H1 (cell line): Measurements from ENCODE around the gene KLF16. TPM values are rescaled to one million over a fixed set of nuclear protein-coding genes. Genes with fewer than 3 reads are reported as not detected.

Experiments used
- CTCF ChIA-PET: fragments of 300-600 bp; sonication (Branson Sonifier 250); formaldehyde crosslinking; loops from one replicate; lab custom pipeline; 2021; ENCODE audit not compliant: partially characterized antibody; lab: Charles Lee
- POLR2A ChIA-PET: fragments of 300-600 bp; sonication (Branson Sonifier 250); formaldehyde crosslinking; loops from one replicate; lab custom pipeline; 2021; ENCODE audit warnings: inconsistent platforms; ENCODE audit not compliant: partially characterized antibody; lab: Charles Lee
- DNase-seq, 2 experiments: peaks; one replicate each; pipeline versions ENCODE4 v3.0.0 to v3.0.0-alpha.2; 2010 to 2022; ENCODE audit warnings: low spot score in 2 of 2, low read depth in 1 of 2, mixed read lengths in 1 of 2
- FAIRE-seq: peaks from 2 replicates; lab custom pipeline; 2011; peaks lifted over from hg19 to GRCh38; lab: Jason Lieb, UNC
- H2AFZ ChIP-seq: 2 replicates; pipeline ENCODE4 v1.8.1; 2012; ENCODE audit warnings: low read length, inconsistent platforms
- H2AK5ac ChIP-seq: 2 replicates; pipeline ENCODE4 v1.6.1; 2013; ENCODE audit warnings: low read depth, low read length
- H2BK120ac ChIP-seq: replicated peaks from 2 replicates; pipeline ENCODE3; 2013; ENCODE audit warnings: low read depth, low read length, inconsistent platforms
- H2BK12ac ChIP-seq: 2 replicates; pipeline ENCODE4 v1.6.1; 2013; ENCODE audit warnings: low read depth, low read length
- H2BK15ac ChIP-seq: 2 replicates; pipeline ENCODE4 v1.6.1; 2013; ENCODE audit warnings: low read length
- H2BK20ac ChIP-seq: 2 replicates; pipeline ENCODE4 v1.6.1; 2013; ENCODE audit warnings: low read length
- H2BK5ac ChIP-seq: 2 replicates; pipeline ENCODE4 v1.6.1; 2013; ENCODE audit warnings: low read depth, low read length
- H3K14ac ChIP-seq: 2 replicates; pipeline ENCODE4 v1.6.1; 2013; ENCODE audit warnings: inconsistent platforms; ENCODE audit not compliant: insufficient read length
- H3K18ac ChIP-seq: 2 replicates; pipeline ENCODE4 v1.6.1; 2013; ENCODE audit warnings: low read length; ENCODE audit errors: extremely low read depth
- H3K23ac ChIP-seq: 2 replicates; pipeline ENCODE4 v1.6.1; 2013; ENCODE audit warnings: inconsistent platforms; ENCODE audit not compliant: insufficient read length
- H3K23me2 ChIP-seq: 2 replicates; pipeline ENCODE4 v1.6.1; 2013; ENCODE audit warnings: low read depth, low read length
- H3K27ac ChIP-seq: 2 replicates; pipeline ENCODE4 v1.6.1; 2011; ENCODE audit warnings: low read depth, low read length, inconsistent platforms
- H3K27me3 ChIP-seq, 4 experiments: replicated peaks in 1 of 4; 1 replicate in 1 of 4; 2 replicates in 3 of 4; pipeline versions ENCODE4 v1.6.1 to v1.8.1; 2011 to 2013; ENCODE audit warnings: low read length in 3 of 4, mild to moderate bottlenecking in 3 of 4, inconsistent platforms in 2 of 4, mixed read lengths in 2 of 4, moderate library complexity in 1 of 4; ENCODE audit not compliant: control insufficient read depth in 3 of 4, insufficient read depth in 3 of 4; ENCODE audit errors: extremely low read depth in 1 of 4
- H3K36me3 ChIP-seq, 4 experiments: 2 replicates each; pipeline versions ENCODE4 v1.6.1 to v1.8.1; 2011 to 2013; ENCODE audit warnings: mild to moderate bottlenecking in 4 of 4, low read length in 3 of 4, moderate library complexity in 2 of 4, control low read depth in 1 of 4, inconsistent platforms in 1 of 4; ENCODE audit not compliant: insufficient read depth in 4 of 4, control insufficient read depth in 2 of 4
- H3K4ac ChIP-seq: replicated peaks from 2 replicates; pipeline ENCODE3; 2013; ENCODE audit warnings: low read length, low read depth, mixed read lengths, inconsistent platforms; ENCODE audit not compliant: insufficient read length
- H3K4me1 ChIP-seq, 4 experiments: replicated peaks in 1 of 4; 1 replicate in 1 of 4; 2 replicates in 3 of 4; pipeline versions ENCODE4 v1.6.1 to v1.8.1; 2011 to 2013; ENCODE audit warnings: low read length in 3 of 4, inconsistent platforms in 2 of 4, mixed read lengths in 1 of 4; ENCODE audit not compliant: insufficient read depth in 4 of 4, control insufficient read depth in 3 of 4
- H3K4me2 ChIP-seq, 2 experiments: 2 replicates each; pipeline versions ENCODE4 v1.6.1 to v1.8.1; 2011 to 2013; ENCODE audit warnings: low read depth in 2 of 2, low read length in 2 of 2, control low read depth in 1 of 2, inconsistent platforms in 1 of 2, mild to moderate bottlenecking in 1 of 2; ENCODE audit not compliant: insufficient read depth in 1 of 2
- H3K4me3 ChIP-seq, 4 experiments: fragments of 200-600, 300-600 bp in 1 of 4; sonication (generic), shearing (Covaris generic), sonication (Bioruptor Twin) in 1 of 4; 2 replicates each; pipeline versions ENCODE4 v1.5.1 to v1.8.1; 2011 to 2016; ENCODE audit warnings: low read length in 4 of 4, low read depth in 3 of 4, control low read depth in 2 of 4, inconsistent platforms in 2 of 4, mild to moderate bottlenecking in 2 of 4, mixed read lengths in 1 of 4, moderate library complexity in 1 of 4; ENCODE audit not compliant: insufficient read depth in 2 of 4; ENCODE audit errors: extremely low read depth in 1 of 4
- H3K56ac ChIP-seq: replicated peaks from 2 replicates; pipeline ENCODE3; 2013; ENCODE audit warnings: low read depth, mild to moderate bottlenecking, mixed read lengths, low read length, inconsistent platforms; ENCODE audit not compliant: insufficient read length
- H3K79me1 ChIP-seq: 2 replicates; pipeline ENCODE4 v1.6.1; 2013; ENCODE audit warnings: low read depth, low read length, control low read depth
- H3K79me2 ChIP-seq, 2 experiments: 2 replicates each; pipeline versions ENCODE4 v1.6.1 to v1.8.1; 2012 to 2013; ENCODE audit warnings: low read length in 2 of 2, mild to moderate bottlenecking in 2 of 2, inconsistent platforms in 1 of 2; ENCODE audit not compliant: insufficient read depth in 2 of 2, control insufficient read depth in 1 of 2
- H3K9ac ChIP-seq, 4 experiments: replicated peaks in 1 of 4; 1 replicate in 1 of 4; 2 replicates in 3 of 4; pipeline versions ENCODE4 v1.6.1 to v1.8.1; 2011 to 2013; ENCODE audit warnings: low read depth in 3 of 4, low read length in 3 of 4, control low read depth in 2 of 4, mild to moderate bottlenecking in 2 of 4, moderate library complexity in 2 of 4, inconsistent platforms in 1 of 4; ENCODE audit errors: extremely low read depth in 1 of 4
- H3K9me3 ChIP-seq, 2 experiments: 2 replicates each; pipeline versions ENCODE4 v1.6.1 to v1.8.1; 2012 to 2013; ENCODE audit warnings: mild to moderate bottlenecking in 2 of 2, moderate library complexity in 2 of 2, control low read depth in 1 of 2, inconsistent platforms in 1 of 2, low read depth in 1 of 2, low read length in 1 of 2, mixed read lengths in 1 of 2; ENCODE audit not compliant: insufficient read depth in 2 of 2
- H4K20me1 ChIP-seq, 2 experiments: replicated peaks in 1 of 2; 2 replicates each; pipeline versions ENCODE3 to v1.8.1; 2011 to 2013; ENCODE audit warnings: inconsistent platforms in 2 of 2, low read length in 2 of 2, mild to moderate bottlenecking in 1 of 2; ENCODE audit not compliant: insufficient read depth in 2 of 2, control insufficient read depth in 1 of 2
- H4K5ac ChIP-seq: 2 replicates; pipeline ENCODE4 v1.6.1; 2013; ENCODE audit warnings: low read length, low read depth, mixed read lengths, inconsistent platforms; ENCODE audit not compliant: insufficient read length
- H4K8ac ChIP-seq: 2 replicates; pipeline ENCODE4 v1.8.0; 2013; ENCODE audit warnings: mild to moderate bottlenecking, moderate library complexity, low read length, inconsistent platforms; ENCODE audit not compliant: insufficient read depth; ENCODE audit errors: extremely low read depth
- H4K91ac ChIP-seq: replicated peaks from 2 replicates; pipeline ENCODE3; 2013; ENCODE audit warnings: low read length, mixed read lengths, inconsistent platforms; ENCODE audit not compliant: insufficient read length
- CEBPB ChIP-seq: IDR thresholded peaks from 2 replicates; pipeline ENCODE4 v1.6.1; 2012; ENCODE audit warnings: low read depth, low read length
- CHD2 ChIP-seq: IDR thresholded peaks from 2 replicates; pipeline ENCODE4 v1.6.1; 2012; ENCODE audit warnings: low read length, improper control_type of control experiment
- CTCF ChIP-seq, 3 experiments: IDR thresholded peaks; 1 replicate in 2 of 3; 2 replicates in 1 of 3; pipeline versions ENCODE4 v1.5.1 to v1.6.1; 2011; ENCODE audit warnings: low read length in 3 of 3, mild to moderate bottlenecking in 3 of 3, inconsistent platforms in 2 of 3, low read depth in 1 of 3, moderate library complexity in 1 of 3; ENCODE audit not compliant: insufficient read depth in 1 of 3; ENCODE audit errors: control extremely low read depth in 1 of 3
- EP300 ChIP-seq, 2 experiments: IDR thresholded peaks; 1 replicate in 1 of 2; 2 replicates in 1 of 2; pipeline ENCODE4 v1.6.1; 2011 to 2012; ENCODE audit warnings: low read depth in 2 of 2, low read length in 2 of 2, mild to moderate bottlenecking in 2 of 2, borderline replicate concordance in 1 of 2, inconsistent platforms in 1 of 2, moderate library complexity in 1 of 2
- GABPA ChIP-seq: IDR thresholded peaks from 2 replicates; pipeline ENCODE4 v1.6.1; 2011; ENCODE audit warnings: mild to moderate bottlenecking, low read length, moderate library complexity, borderline replicate concordance; ENCODE audit not compliant: insufficient read depth
- HDAC2 ChIP-seq, 2 experiments: fragments of 300-600 bp in 1 of 2; sonication (generic) in 1 of 2; IDR thresholded peaks; 2 replicates each; pipeline ENCODE4 v1.6.1; 2011 to 2012; ENCODE audit warnings: low read depth in 2 of 2, low read length in 2 of 2, mild to moderate bottlenecking in 2 of 2, moderate library complexity in 2 of 2, borderline replicate concordance in 1 of 2, inconsistent platforms in 1 of 2
- RAD21 ChIP-seq, 2 experiments: IDR thresholded peaks in 1 of 2; conservative IDR thresholded peaks in 1 of 2; 2 replicates each; pipeline ENCODE4 v1.6.1; 2011; ENCODE audit warnings: low read depth in 2 of 2, low read length in 2 of 2, improper control_type of control experiment in 1 of 2, inconsistent platforms in 1 of 2, mild to moderate bottlenecking in 1 of 2, moderate library complexity in 1 of 2
- ZNF274 ChIP-seq: IDR thresholded peaks from 2 replicates; pipeline ENCODE4 v1.7.0; 2012; ENCODE audit warnings: low read length, borderline replicate concordance; ENCODE audit errors: extremely low read depth
- WGBS, 2 experiments: shearing (Covaris generic) in 1 of 2; methylation state at CpG; one replicate each; pipeline versions ENCODE4 v1.1.6 to v1.1.7; 2013 to 2015; ENCODE audit warnings: low lambda C conversion rate in 2 of 2, mixed read lengths in 2 of 2, inconsistent platforms in 1 of 2, low coverage in 1 of 2, missing lambda C conversion rate in 1 of 2; ENCODE audit not compliant: insufficient replicate concordance in 2 of 2, insufficient coverage in 1 of 2, insufficient read length in 1 of 2; ENCODE audit errors: extremely low coverage in 1 of 2, missing lambda C conversion rate in 1 of 2; 5-methylcytosine and 5-hydroxymethylcytosine counted together
- polyA plus RNA-seq, 7 experiments: library from polyadenylated mRNA; depleted of rRNA in 3 of 7; stranded (reverse) in 5 of 7; unstranded in 2 of 7; fragments of >200 nt in 5 of 7; fragments of 200-250 nt in 2 of 7; gene quantifications; 1 replicate in 5 of 7; 2 replicates in 1 of 7; 4 replicates in 1 of 7; pipeline versions ENCODE4 v1.2.1 to v1.2.3, GENCODE V29; 2011 to 2013; ENCODE audit warnings: missing spikeins in 2 of 7, mixed read lengths in 2 of 7
- total RNA-seq: library from RNA; stranded (reverse); fragmentation: NEBNext Ultra II Directional; extraction: Animal tissue kit (Norgen Biotek cat#: 25700); gene quantifications from 2 replicates; pipeline ENCODE4 v1.2.1, GENCODE V29; 2021

Gene KLF16
- total and polyA plus RNA-seq, 2 of the 8 experiments (the other 6 are each of a cell fraction or from before 2014, with no cell fraction given), result 14.3 to 45.9 TPM

DNA sequence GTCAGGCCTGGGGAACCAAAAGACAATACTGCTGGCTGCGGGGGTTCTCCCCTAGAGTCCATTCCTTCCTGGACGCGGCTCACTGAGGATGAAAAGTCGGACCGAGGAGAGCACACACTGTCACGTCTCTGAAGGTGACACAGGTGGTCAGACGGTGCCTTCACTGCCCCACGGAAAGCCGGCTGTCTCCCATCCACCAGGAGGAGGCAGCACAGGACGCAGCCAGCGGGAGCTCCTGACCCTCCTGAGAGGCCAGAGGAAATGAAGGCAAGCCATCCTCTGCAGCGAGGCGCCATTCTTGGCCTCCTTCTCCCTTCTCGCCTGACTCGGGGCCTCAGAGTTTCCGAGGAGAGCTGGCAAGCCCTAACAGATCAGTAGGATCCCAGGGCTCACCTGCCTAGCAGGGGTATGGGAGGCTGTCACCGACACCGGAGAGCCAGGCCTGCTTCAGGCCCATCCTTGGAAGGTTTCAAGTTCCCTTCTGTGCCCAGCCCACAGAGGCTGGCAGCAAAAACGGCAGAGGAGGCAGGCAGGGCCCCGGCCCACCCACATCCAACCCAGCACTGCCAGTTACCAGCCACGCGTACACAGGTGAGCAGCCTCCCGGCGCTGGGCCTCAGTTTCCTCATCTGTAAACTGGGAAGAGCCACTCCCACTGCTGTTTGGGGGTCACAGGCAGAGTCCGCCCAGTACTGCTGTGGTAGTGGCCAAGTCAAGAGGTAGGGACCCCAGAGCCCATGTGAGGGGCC, 19.6 kb downstream of the KLF16 start:
- Histone ChIP-seq H3K9me3 (no peaks in the 10 kb centered on the region), H3K14ac (no peak overlapping the region), H3K4me2 (no peak overlapping the region), H3K36me3 (no peaks in the 10 kb centered on the region), H3K27me3 (no peaks in the 10 kb centered on the region), H3K4ac (no peak overlapping the region), H3K4me3 (no peak overlapping the region), H3K56ac (no peak overlapping the region), H4K91ac (no peak overlapping the region), H2AFZ (no peak overlapping the region), H2BK120ac (no peak overlapping the region), H3K79me1 (peaks cover 36% of the 10 kb centered on the region), H2BK20ac (no peak overlapping the region), H3K79me2 (peaks cover 23 to 87% of the 10 kb centered on the region in 2 experiments), H2BK15ac (no peak overlapping the region), H3K23ac (no peak overlapping the region), H2BK12ac (no peak overlapping the region), H3K23me2 (peaks cover 3% of the 10 kb centered on the region; the same call in 1 of the 2 replicates), H4K8ac (peak overlapping the region; percentile 72), H4K5ac (no peak overlapping the region), H3K4me1 (peaks cover 0 to 10% (median 7%) of the 10 kb centered on the region in 4 experiments; a peak in 6 of 7 replicates), H3K18ac (no peak overlapping the region), H2AK5ac (no peak overlapping the region), H3K27ac (no peak overlapping the region), H3K9ac (no peak overlapping the region), H4K20me1 (peaks cover 25 to 38% of the 10 kb centered on the region in 2 experiments), H2BK5ac (no peak overlapping the region)
- FAIRE-seq, result no peak
- DNase-seq, result no peak
- WGBS, 2 experiments, result 88% methylated on average over 24 of the region's 25 CpGs; no CpG with 5 or more reads in 1 of the 2 experiments
- CTCF ChIA-PET, result interaction anchor here (1.0 to 14.9 kb wide), 8 partner anchors 11 to 227 kb away, joined by 3 to 228 read pairs (median 5); no protein-coding TSS in a partner anchor
- POLR2A ChIA-PET, result interaction anchor here (0.7 to 2.1 kb wide), 5 partner anchors 9 to 29 kb away, joined by 3 to 7 read pairs (median 3); no protein-coding TSS in a partner anchor
- no peak for TF ChIP-seq CEBPB
- TF ChIP-seq CTCF (IDR thresholded peaks at IDR 0.05; ENCODE audit: control extremely low read depth in 1 of 3, insufficient read depth in 1 of 3, low read depth in 1 of 3, low read length in 3 of 3), result peak; percentile 46 to 74 (median 70)
- no peak for TF ChIP-seq ZNF274
- TF ChIP-seq RAD21 (IDR thresholded peaks at IDR 0.05 in 1 of 2, conservative IDR thresholded peaks at IDR 0.05 in 1 of 2; ENCODE audit: low read depth in 2 of 2, low read length in 2 of 2), result peak in 1 of 2 experiments; percentile 26; a peak in 2 of 4 replicates
- no peak for TF ChIP-seq HDAC2 (IDR thresholded peaks at IDR 0.05; ENCODE audit: borderline replicate concordance in 1 of 2, low read depth in 2 of 2, low read length in 2 of 2)
- peak; percentile 66; the same call in 1 of the 2 replicates for TF ChIP-seq GABPA
- no peak for TF ChIP-seq EP300 (IDR thresholded peaks at IDR 0.05; ENCODE audit: borderline replicate concordance in 1 of 2, low read depth in 2 of 2, low read length in 2 of 2)
- TF ChIP-seq CHD2, result no peak
